Measurements from ENCODE around the gene UBP1.
"Not testable (repeated sequence)": the region's sequence is repeated elsewhere in the genome, so short reads cannot be mapped to it uniquely, and the experiment has no call there.

UBP1 gene

GRCh38 chr3:33473813-33474212, 33.6 kb upstream of the UBP1 start:
- CTCF ChIA-PET, result no interaction called here
- no peak for TF ChIP-seq SUZ12 (IDR thresholded peaks at IDR 0.05)
- no peak for TF ChIP-seq SP1 (IDR thresholded peaks at IDR 0.05)
- no peak for TF ChIP-seq HDGF (IDR thresholded peaks at IDR 0.05; ENCODE audit: borderline replicate concordance)
- no peak for TF ChIP-seq TARDBP (IDR thresholded peaks at IDR 0.05)
- no peak for TF ChIP-seq L3MBTL2 (conservative IDR thresholded peaks at IDR 0.05)
- TF ChIP-seq FOXK2 (IDR thresholded peaks at IDR 0.05), result no peak
- TF ChIP-seq FOXA1 (IDR thresholded peaks at IDR 0.05), result no peak
- TF ChIP-seq CTBP1 (IDR thresholded peaks at IDR 0.05; ENCODE audit: borderline replicate concordance), result no peak
- no peak for TF ChIP-seq LEF1 (IDR thresholded peaks at IDR 0.05; ENCODE audit: borderline replicate concordance)
- no peak for TF ChIP-seq NFRKB (IDR thresholded peaks at IDR 0.05)
- no peak for TF ChIP-seq ARNT (IDR thresholded peaks at IDR 0.05)
- TF ChIP-seq ELF4 (IDR thresholded peaks at IDR 0.05), result no peak
- no peak for TF ChIP-seq BHLHE40 (IDR thresholded peaks at IDR 0.05; ENCODE audit: borderline replicate concordance)
- no peak for TF ChIP-seq FOXM1 (IDR thresholded peaks at IDR 0.05; ENCODE audit: borderline replicate concordance)
- TF ChIP-seq ZNF384 (IDR thresholded peaks at IDR 0.05), result no peak
- no peak for TF ChIP-seq PKNOX1 (IDR thresholded peaks at IDR 0.05)
- DNase-seq (ENCODE audit: extremely low spot score), result no peak
- POLR2A ChIA-PET, result no interaction called here

DNA sequence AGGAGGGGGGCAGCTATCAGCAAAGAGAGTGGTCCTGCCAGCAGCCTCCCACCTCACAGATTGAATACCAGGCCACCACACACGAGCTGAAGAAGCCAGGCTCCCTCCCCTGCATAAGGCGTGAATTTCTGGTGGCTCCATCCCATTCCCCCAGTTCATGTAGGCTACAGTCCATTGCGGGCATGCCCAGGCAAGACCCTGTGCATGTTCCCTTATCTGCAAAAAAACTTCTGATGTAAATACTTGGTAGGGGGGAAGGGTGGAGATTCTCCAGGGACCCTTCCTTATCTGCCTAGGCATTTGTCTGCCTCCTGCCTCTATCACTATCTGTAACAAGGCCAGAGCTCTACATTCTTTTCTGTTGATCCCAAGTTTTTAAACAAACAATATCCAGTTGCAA, 27.6 kb upstream of the UBP1 start:
- no peak for TF ChIP-seq FOXA1 (IDR thresholded peaks at IDR 0.05)
- no peak for TF ChIP-seq CTBP1 (IDR thresholded peaks at IDR 0.05; ENCODE audit: borderline replicate concordance)
- TF ChIP-seq ZNF384 (IDR thresholded peaks at IDR 0.05), result no peak
- no peak for TF ChIP-seq HDGF (IDR thresholded peaks at IDR 0.05; ENCODE audit: borderline replicate concordance)
- TF ChIP-seq L3MBTL2 (conservative IDR thresholded peaks at IDR 0.05), result no peak
- TF ChIP-seq PKNOX1 (IDR thresholded peaks at IDR 0.05), result no peak
- TF ChIP-seq SUZ12 (IDR thresholded peaks at IDR 0.05), result no peak
- no peak for TF ChIP-seq ELF4 (IDR thresholded peaks at IDR 0.05)
- DNase-seq (ENCODE audit: extremely low spot score), result no peak
- ChIA-PET POLR2A (no interaction called here), CTCF (no interaction called here)

- DNase-seq (ENCODE audit: extremely low spot score), result no peak
- POLR2A ChIA-PET, result no interaction called here
- TF ChIP-seq NFRKB (IDR thresholded peaks at IDR 0.05) (no peak), PKNOX1 (IDR thresholded peaks at IDR 0.05) (no peak), SUZ12 (IDR thresholded peaks at IDR 0.05) (no peak), L3MBTL2 (conservative IDR thresholded peaks at IDR 0.05) (no peak), ARNT (IDR thresholded peaks at IDR 0.05) (no peak), ELF4 (IDR thresholded peaks at IDR 0.05) (no peak), TARDBP (IDR thresholded peaks at IDR 0.05) (no peak), FOXA1 (IDR thresholded peaks at IDR 0.05) (no peak), SP1 (IDR thresholded peaks at IDR 0.05) (no peak), ZNF384 (IDR thresholded peaks at IDR 0.05) (no peak), LEF1 (IDR thresholded peaks at IDR 0.05; ENCODE audit: borderline replicate concordance) (no peak), FOXK2 (IDR thresholded peaks at IDR 0.05) (no peak), CTBP1 (IDR thresholded peaks at IDR 0.05; ENCODE audit: borderline replicate concordance) (no peak), HDGF (IDR thresholded peaks at IDR 0.05; ENCODE audit: borderline replicate concordance) (no peak)
- CTCF ChIA-PET, result no interaction called here
Measured at GRCh38 chr3:33461097-33461496, 20.9 kb upstream of the UBP1 start.

- DNase-seq (ENCODE audit: extremely low spot score); POLR2A ChIA-PET; CTCF ChIA-PET: not testable (repeated sequence)
Measured at GRCh38 chr3:33459577-33459976, 19.4 kb upstream of the UBP1 start.

- ChIA-PET POLR2A (no interaction called here), CTCF (no interaction called here)
- TF ChIP-seq ELF4 (IDR thresholded peaks at IDR 0.05) (no peak), SP1 (IDR thresholded peaks at IDR 0.05) (no peak), CTBP1 (IDR thresholded peaks at IDR 0.05; ENCODE audit: borderline replicate concordance) (no peak), SUZ12 (IDR thresholded peaks at IDR 0.05) (no peak), FOXA1 (IDR thresholded peaks at IDR 0.05) (no peak), TARDBP (IDR thresholded peaks at IDR 0.05) (no peak), BHLHE40 (IDR thresholded peaks at IDR 0.05; ENCODE audit: borderline replicate concordance) (no peak), L3MBTL2 (conservative IDR thresholded peaks at IDR 0.05) (no peak), HDGF (IDR thresholded peaks at IDR 0.05; ENCODE audit: borderline replicate concordance) (no peak), NFRKB (IDR thresholded peaks at IDR 0.05) (no peak), PKNOX1 (IDR thresholded peaks at IDR 0.05) (no peak), ARNT (IDR thresholded peaks at IDR 0.05) (no peak), FOXK2 (IDR thresholded peaks at IDR 0.05) (no peak), LEF1 (IDR thresholded peaks at IDR 0.05; ENCODE audit: borderline replicate concordance) (no peak), ZNF384 (IDR thresholded peaks at IDR 0.05) (no peak), FOXM1 (IDR thresholded peaks at IDR 0.05; ENCODE audit: borderline replicate concordance) (no peak)
- no peak for DNase-seq (ENCODE audit: extremely low spot score)
Measured at GRCh38 chr3:33458446-33458845, 18.2 kb upstream of the UBP1 start.

DNA sequence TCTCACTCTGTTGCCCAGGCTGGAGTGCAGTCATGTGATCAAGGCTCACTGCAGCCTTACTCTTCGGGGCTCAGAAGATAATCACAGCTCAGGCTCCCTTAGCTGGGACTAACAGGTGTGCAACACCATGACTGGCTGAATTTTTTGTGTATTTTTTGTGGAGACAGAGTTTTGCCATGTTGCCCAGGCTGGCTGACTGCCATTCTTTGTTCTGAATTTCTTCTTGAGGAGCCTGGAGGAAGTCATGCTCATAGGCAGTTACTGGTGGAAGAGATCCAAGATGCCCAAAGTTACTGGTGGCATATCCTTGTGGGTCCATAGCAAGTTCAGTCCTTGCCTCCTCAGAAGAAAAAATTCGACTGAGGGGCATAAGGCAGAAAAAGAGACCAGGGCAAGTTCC, 16.6 kb upstream of the UBP1 start:
- DNase-seq (ENCODE audit: extremely low spot score), result no peak
- ChIA-PET CTCF (no interaction called here), POLR2A (no interaction called here)
- TF ChIP-seq TARDBP (IDR thresholded peaks at IDR 0.05), result no peak
- TF ChIP-seq NFRKB (IDR thresholded peaks at IDR 0.05), result no peak
- TF ChIP-seq FOXM1 (IDR thresholded peaks at IDR 0.05; ENCODE audit: borderline replicate concordance), result no peak
- TF ChIP-seq ELF4 (IDR thresholded peaks at IDR 0.05), result no peak
- no peak for TF ChIP-seq FOXA1 (IDR thresholded peaks at IDR 0.05)
- TF ChIP-seq L3MBTL2 (conservative IDR thresholded peaks at IDR 0.05), result no peak
- no peak for TF ChIP-seq BHLHE40 (IDR thresholded peaks at IDR 0.05; ENCODE audit: borderline replicate concordance)
- no peak for TF ChIP-seq PKNOX1 (IDR thresholded peaks at IDR 0.05)
- no peak for TF ChIP-seq SUZ12 (IDR thresholded peaks at IDR 0.05)
- no peak for TF ChIP-seq ZNF384 (IDR thresholded peaks at IDR 0.05)
- TF ChIP-seq CTBP1 (IDR thresholded peaks at IDR 0.05; ENCODE audit: borderline replicate concordance), result no peak

All from HEK293T (cell line).